ENCODE results near the gene B4GALT3. TPM values are rescaled to one million over a fixed set of nuclear protein-coding genes. Genes with fewer than 3 reads are reported as not detected.

B4GALT3 gene
- total RNA-seq, 2 donors from 2014 or later: 20.2 to 29.3 TPM

DNA sequence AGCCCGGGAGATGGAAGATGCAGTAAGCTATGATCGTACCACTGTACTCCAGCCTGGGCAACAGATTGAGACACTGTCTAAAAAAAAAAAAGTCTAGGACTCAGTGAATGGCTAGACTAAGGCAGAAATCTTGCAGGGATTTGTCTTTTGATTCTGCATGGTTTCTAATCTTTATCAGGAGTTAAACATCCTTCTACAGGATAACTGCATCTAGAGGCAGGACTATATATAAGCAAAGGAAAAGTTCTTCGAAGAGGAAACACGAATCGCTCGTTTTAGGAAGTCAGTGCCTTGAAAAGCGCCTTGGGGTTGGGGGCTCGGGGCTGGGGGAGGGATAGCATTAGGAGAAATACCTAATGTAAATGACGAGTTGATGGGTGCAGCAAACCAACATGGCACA, 24.1 kb downstream of the B4GALT3 start:
- intact Hi-C loops (cut with DNase I): no loop called here
- no peak for DNase-seq
- Histone ChIP-seq H3K4me1 (peaks cover 19% of the 10 kb centered on the region), H3K9me3 (no peaks in the 10 kb centered on the region), H3K27ac (peak overlapping the region in 3 of 4 donors; percentile 94 to 98 (median 96)), H3K27me3 (no peaks in the 10 kb centered on the region), H3K4me3 (peak overlapping the region in 1 of 2 donors; percentile 38), H3K36me3 (replicated peaks in 1 of 2; ENCODE audit: insufficient read depth in 1 of 2, low read depth in 2 of 2) (peaks cover 0 to 6% of the 10 kb centered on the region in 2 donors)
- TF ChIP-seq POLR2A (IDR thresholded peaks at IDR 0.05): no peak
- TF ChIP-seq, protein P1, sequence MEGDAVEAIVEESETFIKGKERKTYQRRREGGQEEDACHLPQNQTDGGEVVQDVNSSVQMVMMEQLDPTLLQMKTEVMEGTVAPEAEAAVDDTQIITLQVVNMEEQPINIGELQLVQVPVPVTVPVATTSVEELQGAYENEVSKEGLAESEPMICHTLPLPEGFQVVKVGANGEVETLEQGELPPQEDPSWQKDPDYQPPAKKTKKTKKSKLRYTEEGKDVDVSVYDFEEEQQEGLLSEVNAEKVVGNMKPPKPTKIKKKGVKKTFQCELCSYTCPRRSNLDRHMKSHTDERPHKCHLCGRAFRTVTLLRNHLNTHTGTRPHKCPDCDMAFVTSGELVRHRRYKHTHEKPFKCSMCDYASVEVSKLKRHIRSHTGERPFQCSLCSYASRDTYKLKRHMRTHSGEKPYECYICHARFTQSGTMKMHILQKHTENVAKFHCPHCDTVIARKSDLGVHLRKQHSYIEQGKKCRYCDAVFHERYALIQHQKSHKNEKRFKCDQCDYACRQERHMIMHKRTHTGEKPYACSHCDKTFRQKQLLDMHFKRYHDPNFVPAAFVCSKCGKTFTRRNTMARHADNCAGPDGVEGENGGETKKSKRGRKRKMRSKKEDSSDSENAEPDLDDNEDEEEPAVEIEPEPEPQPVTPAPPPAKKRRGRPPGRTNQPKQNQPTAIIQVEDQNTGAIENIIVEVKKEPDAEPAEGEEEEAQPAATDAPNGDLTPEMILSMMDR (IDR thresholded peaks at IDR 0.05): no peak
- 20 to 26% methylated on average over 9 of the region's 9 CpGs for WGBS, 2 donors
- peak; percentile 3 for ATAC-seq

DNA sequence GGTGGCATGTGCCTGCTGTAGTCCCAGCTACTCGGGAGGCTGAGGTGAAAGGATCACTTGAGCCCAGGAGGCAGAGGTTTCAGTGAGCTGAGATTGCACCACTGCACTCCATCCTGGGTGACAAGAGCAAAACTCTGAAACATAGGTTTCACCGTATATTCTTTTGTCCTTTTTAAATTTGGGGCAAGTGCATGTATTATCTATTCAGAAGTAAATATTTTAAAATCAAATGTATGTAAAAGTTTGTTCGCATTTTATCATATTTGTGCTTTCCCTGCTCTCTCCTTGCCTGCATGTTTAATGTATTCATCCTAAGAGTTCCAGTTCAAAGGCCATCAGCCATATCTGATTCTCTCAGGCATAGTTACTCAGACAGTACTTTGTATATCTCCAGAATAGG, 31.5 kb downstream of the B4GALT3 start:
- DNase-seq (no peak), ATAC-seq (no peak)
- intact Hi-C loops (cut with DNase I): no loop called here
- Histone ChIP-seq H3K27ac (no peak overlapping the region), H3K9me3 (no peaks in the 10 kb centered on the region), H3K36me3 (replicated peaks in 1 of 2; ENCODE audit: insufficient read depth in 1 of 2, low read depth in 2 of 2) (no peaks in the 10 kb centered on the region), H3K27me3 (no peaks in the 10 kb centered on the region), H3K4me1 (no peaks in the 10 kb centered on the region), H3K4me3 (no peak overlapping the region)
- TF ChIP-seq, protein P1 (IDR thresholded peaks at IDR 0.05): no peak
- TF ChIP-seq POLR2A (IDR thresholded peaks at IDR 0.05): no peak
- 71 to 75% methylated on average over 3 of the region's 3 CpGs for WGBS, 2 donors

DNA sequence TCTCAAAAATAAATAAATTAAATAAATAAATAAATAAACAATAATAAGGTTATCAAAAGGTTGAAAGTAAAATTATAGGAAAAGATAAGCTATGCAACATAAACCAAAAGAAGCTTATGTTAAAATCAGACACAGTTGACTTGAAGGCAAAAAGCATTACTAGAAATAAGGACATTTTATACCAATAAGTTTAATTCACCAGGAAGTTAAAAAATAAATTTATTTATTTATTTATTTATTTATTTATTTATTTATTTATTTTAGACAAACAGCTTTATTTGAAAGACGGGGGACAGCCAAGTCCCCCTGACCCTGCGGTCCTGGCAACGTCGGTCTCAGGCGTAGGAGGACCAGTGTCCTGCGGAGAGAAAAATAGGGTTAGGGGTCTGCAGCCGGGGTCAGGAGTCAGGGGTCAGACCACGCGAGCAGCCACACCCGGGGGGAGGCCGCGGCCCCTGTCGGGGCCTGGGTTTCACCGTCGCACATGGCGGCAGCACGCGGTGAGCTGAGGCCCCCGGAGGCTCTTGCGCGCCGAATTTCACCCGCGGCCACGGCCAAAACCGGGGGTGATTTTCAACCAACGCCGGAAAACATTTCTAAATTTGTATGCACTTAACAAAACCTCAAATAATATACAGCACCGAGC, 36.4 kb downstream of the B4GALT3 start:
- TF ChIP-seq, protein P1 (IDR thresholded peaks at IDR 0.05): no peak
- no peak for TF ChIP-seq POLR2A (IDR thresholded peaks at IDR 0.05)
- no peak overlapping the region for H3K4me3 ChIP-seq
- no peak for DNase-seq
- H3K4me1 ChIP-seq: no peaks in the 10 kb centered on the region
- no peak overlapping the region for H3K27ac ChIP-seq
- H3K36me3 ChIP-seq (replicated peaks in 1 of 2; ENCODE audit: insufficient read depth in 1 of 2, low read depth in 2 of 2): no peaks in the 10 kb centered on the region
- intact Hi-C loops (cut with DNase I): no loop called here
- no peaks in the 10 kb centered on the region for H3K27me3 ChIP-seq
- no peak for ATAC-seq
- 91 to 94% methylated on average over 22 to 29 of the region's 29 CpGs for WGBS, 2 donors
- H3K9me3 ChIP-seq: no peaks in the 10 kb centered on the region

DNA sequence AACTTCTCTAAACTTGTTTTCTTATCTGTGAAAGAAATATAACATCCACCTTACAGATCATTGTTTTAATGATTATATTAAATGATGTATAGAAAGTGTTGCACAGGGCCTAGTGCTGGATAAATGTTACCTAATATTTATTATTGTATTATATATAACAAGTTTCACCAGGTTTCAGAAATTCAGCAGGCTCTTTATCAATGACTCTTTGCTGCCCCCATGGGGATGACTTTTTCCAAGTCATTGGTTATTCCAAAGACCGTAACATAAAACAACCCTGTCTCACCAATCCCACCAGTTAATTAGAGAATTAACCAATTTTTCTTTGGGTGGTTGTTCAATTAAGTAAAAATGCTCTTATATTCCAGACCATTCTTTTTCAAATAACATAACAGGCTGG, 37.5 kb downstream of the B4GALT3 start:
- TF ChIP-seq POLR2A (IDR thresholded peaks at IDR 0.05): no peak
- TF ChIP-seq, protein P1 (IDR thresholded peaks at IDR 0.05): peak in 6 of 7 experiments; percentile 32 to 67 (median 55)
- no peak overlapping the region for H3K4me3 ChIP-seq
- ATAC-seq (peak; percentile 83), DNase-seq (peak; percentile 52 to 71 (median 68))
- H3K27ac ChIP-seq: no peak overlapping the region
- 14 to 16% methylated on average over 1 of the region's 1 CpG for WGBS, 2 donors
- H3K27me3 ChIP-seq: no peaks in the 10 kb centered on the region
- H3K9me3 ChIP-seq: no peaks in the 10 kb centered on the region
- no peaks in the 10 kb centered on the region for H3K36me3 ChIP-seq (replicated peaks in 1 of 2; ENCODE audit: insufficient read depth in 1 of 2, low read depth in 2 of 2)
- intact Hi-C loops (cut with DNase I): no loop called here
- H3K4me1 ChIP-seq: peaks cover 1% of the 10 kb centered on the region

DNA sequence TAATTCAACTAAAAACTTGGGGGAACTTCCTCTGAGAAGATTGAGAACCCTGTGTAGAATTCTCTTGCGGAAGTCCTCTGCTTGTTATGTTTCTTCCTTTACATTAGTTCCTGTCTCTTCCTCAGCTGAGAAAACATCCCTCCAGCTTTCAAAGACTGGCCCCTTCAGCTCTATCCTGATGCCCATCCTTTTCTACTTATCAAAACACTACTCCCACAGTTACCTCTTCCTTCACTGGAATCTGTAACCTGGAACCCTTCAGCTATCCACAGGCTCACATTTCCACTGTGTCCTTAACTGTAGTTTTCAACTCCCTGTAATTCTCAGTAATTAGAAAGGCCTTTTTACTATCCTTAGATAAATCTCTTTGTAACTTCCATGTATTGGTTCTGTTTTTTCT, 38.9 kb downstream of the B4GALT3 start:
- Histone ChIP-seq H3K9me3 (no peaks in the 10 kb centered on the region), H3K4me3 (no peak overlapping the region), H3K27me3 (no peaks in the 10 kb centered on the region), H3K27ac (no peak overlapping the region), H3K36me3 (replicated peaks in 1 of 2; ENCODE audit: insufficient read depth in 1 of 2, low read depth in 2 of 2) (no peaks in the 10 kb centered on the region), H3K4me1 (peaks cover 15% of the 10 kb centered on the region)
- ATAC-seq (no peak), DNase-seq (no peak)
- intact Hi-C loops (cut with DNase I): no loop called here
- 64 to 90% methylated on average over 1 of the region's 1 CpG for WGBS, 2 donors
- TF ChIP-seq, protein P1 (IDR thresholded peaks at IDR 0.05): no peak
- no peak for TF ChIP-seq POLR2A (IDR thresholded peaks at IDR 0.05)
